Myocyte (in vitro differentiated cells): ENCODE results near the gene RPS21. TPM values are rescaled to one million over a fixed set of nuclear protein-coding genes. Genes with fewer than 3 reads are reported as not detected.
"Not testable (repeated sequence)": the region's sequence is repeated elsewhere in the genome, so short reads cannot be mapped to it uniquely, and the experiment has no call there.

Experiments
- DNase-seq: peaks from one replicate; pipeline ENCODE4 v3.0.0-alpha.2; 2012; ENCODE audit warnings: low read depth
- total RNA-seq: library from RNA; depleted of rRNA; stranded (reverse); fragments of >200 nt; gene quantifications from 2 replicates; pipeline ENCODE4 v1.2.3, GENCODE V29; 2014

RPS21 gene
- total RNA-seq, 1 donor from 2014 or later = 610 TPM

DNA sequence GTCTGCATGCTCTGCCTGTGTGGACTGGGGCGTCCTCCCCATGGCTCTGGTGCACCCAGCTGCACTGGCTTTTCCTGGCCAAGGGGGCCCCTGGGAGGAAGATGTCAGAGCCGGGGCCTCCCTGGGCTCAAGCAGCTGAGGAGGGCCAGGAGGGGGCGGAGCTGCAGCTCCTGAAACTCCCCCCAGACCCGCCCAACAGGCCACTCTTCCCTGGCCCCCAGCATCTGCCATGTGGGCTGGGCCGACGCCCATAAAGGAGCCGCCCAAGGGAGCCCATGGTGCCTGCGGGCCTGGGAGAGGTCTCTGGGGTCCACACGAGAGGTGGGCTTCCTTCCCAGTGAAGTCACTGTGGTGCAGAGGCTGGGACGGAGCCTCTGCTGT is 36.4 kb downstream of the RPS21 start:
- no peak for DNase-seq

DNA sequence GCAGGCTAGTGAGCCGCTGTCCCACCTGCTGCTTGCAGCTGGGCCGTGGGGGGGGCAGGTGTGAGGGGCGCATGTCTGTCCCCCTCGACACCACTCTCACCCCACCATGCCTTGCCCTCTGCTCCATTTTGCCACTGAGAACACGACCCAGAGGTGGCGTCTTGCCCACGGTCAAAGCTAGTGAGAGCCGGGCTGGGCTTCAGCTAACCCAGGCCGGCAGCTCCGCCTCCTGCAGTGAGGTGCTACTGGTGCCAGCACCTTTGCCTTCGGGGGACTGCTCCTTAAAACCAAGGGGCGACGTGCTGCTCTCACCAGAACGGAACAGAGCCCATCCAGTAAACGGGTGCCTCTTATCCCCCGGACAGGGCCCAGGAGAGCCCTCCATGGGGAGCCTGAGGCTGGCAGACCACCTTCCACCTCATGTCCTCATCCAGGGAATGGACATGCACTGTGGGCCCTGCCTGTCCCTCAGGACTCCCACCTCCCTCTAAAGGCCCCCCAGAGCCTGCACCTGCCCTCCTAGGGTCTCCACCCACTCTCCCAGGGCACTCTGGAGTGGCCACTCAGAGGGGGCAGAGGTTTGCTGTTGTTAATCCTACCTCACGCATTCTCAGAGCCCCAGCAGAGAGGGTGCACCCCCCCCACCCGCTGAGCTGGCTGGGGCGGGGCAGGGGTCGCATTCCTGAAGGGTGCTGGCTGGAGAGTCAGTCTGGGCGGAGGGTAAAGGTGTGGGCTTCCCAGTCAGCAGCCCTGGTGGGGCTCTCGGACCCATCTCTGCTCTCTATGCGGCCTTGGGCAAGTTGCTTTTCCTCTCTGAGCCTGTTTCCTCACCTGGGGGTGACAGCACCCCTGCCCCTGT is 37.6 kb downstream of the RPS21 start:
- DNase-seq = no peak

DNA sequence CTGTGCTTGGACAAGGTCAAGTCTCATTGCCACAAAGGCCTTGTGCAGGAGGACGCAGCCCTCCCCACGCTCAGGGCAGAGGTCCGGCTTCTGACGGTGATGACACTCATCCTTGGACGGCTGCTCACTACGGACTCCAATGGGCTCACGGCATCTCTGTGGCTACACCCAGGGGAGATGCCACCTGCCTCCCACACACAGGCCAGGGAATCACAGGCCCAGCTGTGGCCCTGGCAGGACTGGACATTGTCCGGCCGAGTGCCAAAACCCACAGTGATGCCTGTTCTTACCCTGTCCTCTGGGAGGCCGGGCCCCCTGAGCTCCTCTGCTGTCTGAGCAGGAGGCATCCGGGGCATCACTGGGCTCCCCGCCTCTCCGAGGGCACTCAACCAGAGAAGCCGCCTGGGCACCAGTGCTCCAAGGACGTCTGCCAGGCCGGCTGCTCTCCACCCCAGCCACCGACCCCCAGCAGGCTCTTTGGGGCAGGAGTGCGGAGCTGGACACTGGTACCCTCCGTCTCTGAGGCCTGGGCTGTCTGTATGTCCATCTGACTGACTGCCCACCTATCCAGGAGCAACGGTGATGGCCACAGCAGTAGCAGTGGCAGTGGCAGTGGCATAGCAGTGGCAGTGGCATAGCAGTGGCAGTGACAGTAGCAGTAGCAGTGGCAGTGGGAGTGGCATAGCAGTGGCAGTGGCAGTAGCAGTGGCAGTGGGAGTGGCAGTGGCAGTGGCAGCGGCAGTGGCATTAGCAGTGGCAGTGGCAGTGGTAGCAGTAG is 38.6 kb downstream of the RPS21 start:
- DNase-seq = peak; percentile 93

DNA sequence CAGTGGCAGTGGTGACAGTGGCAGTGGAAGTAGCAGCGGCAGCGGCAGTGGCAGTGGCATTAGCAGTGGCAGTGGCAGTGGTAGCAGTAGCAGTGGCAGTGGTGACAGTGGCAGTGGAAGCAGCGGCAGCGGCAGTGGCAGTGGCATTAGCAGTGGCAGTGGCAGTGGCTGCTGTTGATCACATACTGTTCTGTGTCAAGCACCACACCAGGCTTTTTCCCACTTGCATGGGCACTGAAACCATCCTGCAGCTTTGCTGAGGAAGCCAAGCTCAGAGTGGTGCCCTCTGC is 39.1 kb downstream of the RPS21 start:
- DNase-seq = not testable (repeated sequence)

DNA sequence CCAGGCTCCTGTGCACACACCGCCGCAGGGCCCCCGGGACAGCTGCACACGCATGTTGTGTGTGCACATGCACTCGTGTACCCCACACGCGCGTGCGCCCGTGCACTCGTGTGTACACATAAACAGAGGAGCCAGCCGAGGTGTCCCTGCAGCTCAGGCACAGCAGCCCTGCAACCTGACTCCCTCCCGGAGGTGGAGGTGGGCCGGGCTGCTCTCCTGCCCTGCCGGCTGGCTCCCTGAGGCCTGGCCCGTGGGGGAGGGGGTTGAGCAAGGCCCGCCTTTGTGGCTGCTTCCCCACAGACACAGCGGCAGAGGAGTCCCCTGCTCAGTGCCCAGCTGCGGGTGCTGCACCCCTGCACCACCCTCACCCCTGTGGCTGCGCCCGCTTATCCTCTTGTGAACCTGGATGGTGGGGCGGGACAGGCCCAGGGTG is 39.8 kb downstream of the RPS21 start:
- DNase-seq = no peak

DNA sequence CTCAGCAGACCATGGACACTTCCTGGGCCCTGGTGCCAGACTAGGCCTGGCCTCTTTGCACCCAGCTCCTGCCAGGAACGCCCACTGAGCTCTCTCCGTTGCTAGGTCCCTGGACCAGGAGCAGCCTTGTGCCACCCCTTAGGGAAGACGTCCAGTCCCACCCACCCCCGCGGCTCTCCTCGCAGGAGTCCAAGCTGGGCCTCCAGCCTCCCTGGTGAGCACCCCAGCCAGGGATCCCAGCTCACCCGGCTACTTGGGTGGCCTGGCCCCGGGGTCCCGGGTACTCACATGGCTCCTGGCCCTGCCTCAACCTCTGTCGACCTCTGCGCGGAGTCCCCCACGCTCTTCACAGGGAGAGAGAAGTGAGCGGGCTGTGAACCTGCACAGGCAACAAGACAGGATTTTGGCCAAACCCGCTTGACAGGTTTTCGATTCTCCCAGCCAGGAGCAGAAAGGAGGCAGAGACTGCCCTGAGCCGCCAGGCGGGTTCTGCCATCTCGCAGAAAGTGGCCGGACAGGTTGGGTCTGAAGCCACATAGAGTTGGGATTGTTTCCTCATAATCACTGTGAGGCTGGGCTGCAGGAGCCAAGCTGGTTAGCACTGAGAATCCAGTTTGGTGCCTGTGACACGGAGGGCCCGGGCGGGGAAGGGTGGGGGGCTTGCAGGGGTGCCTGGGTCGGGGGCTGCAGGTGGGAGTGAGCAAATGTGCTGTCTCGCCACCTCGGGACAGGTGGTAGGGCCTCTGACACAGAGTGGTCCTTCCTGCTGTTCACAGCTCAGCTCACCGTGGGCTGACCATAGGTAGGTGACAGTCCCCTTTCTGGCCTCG is 40.5 kb downstream of the RPS21 start, which contains the start of gene RBBP8NL:
Gene RBBP8NL (minus strand): TSS at position 368 of the 830 bp plus-strand sequence. CDS start 7,892 bp downstream, outside the sequence.
- no peak for DNase-seq

DNA sequence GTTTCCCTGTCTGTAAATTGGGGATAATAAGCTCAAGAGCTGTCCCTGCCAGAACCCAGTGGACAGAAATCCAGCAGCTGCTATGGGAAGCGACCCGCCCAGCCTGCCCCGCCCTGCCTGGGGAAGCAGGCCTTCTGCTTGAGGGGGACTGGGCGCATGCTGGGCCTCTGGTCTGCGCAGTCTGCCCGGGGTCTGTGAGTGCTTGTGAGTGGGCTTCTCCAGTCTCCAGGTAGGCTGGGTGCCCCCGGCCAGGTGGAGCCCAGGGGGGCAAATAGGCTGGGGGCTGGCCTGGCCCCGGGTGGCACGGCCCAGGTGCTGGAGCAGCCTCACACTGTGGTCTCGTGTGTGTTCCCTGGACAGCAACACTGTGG is 41.1 kb downstream of the RPS21 start:
- DNase-seq = peak; percentile 44

DNA sequence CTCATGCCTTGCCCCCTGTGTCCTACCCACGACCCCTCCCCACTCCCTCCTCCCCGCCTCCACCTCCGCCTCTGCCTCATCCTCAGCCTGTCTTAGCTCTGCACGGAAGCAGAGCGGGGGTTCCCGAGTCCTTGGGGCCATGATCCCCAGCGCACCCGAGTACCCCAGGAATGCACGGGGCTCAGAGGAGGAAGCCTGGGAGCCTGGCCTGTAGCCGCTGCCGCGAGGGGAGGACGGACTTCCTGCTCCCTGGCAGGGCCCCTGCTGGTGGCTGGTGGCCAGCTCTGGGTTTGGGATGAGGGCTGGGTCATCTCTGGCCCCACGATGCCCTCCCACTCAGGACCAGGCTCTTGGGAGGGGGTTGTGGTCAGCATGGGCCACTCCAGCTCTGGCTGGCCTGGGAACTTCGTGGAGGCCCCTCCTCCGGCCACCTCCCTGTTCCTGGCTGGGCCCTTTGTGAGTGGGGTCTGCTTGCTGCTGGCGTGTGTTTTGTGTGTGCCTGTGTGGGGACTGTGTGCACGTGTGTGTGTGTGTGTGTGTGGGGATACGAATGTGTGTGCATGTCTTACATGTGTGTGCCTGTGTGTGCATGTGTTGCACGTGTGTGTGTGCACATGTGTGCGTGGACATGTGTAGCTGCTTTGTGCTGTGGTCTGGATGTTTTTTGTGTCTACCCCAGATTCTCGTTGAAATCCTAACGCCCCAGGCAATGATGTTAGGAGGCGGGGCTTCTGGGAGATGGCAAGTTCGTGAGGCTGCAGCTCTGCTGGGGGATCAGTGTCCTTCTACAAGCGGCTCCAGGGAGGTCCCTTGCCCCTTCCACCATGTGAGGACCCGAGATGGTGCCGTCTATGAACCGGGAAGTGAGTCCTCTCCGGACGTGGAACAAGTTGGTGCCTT is 41.7 kb downstream of the RPS21 start:
- DNase-seq = no peak

DNA sequence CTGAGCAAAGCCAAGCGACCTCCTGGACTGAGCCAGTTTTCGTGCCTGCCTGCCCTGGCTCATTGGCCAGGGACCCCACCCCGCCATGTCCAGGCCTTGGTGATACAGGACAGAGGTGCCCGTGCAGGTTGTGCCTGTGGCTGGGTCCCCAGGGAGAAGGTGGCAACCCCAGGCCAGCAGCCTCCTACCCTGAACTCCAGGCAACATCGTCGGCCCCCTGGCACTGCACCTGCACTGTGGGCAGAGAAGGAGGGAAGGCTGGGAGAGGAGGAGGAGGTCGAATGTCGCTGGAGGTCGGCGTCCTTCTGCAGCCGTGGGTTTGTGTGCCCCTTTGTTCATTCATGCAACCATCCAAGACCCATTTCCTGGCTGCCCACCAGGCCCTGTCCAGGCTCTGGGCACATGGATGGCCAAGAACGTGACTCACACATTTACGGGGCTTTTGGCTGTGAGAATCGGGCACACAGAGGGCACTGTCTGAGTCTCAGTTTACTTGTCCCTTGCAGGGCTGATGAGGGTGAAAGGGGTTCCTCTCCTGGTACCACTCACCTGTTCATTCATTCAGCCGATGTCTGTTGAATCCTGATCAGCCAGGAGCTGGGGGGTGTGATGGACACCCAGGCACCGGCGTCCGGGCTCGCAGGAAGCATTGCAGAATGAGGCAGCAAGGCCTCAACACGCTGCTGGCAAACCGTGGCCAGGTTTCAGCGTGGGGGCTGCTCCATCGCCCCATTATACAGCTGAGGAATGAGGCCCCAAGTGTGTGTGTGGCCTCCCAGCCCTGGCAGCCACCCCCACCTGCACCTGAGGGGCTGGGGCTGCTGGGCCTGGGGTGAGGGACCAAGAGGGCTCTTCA is 42.8 kb downstream of the RPS21 start:
- no peak for DNase-seq

DNA sequence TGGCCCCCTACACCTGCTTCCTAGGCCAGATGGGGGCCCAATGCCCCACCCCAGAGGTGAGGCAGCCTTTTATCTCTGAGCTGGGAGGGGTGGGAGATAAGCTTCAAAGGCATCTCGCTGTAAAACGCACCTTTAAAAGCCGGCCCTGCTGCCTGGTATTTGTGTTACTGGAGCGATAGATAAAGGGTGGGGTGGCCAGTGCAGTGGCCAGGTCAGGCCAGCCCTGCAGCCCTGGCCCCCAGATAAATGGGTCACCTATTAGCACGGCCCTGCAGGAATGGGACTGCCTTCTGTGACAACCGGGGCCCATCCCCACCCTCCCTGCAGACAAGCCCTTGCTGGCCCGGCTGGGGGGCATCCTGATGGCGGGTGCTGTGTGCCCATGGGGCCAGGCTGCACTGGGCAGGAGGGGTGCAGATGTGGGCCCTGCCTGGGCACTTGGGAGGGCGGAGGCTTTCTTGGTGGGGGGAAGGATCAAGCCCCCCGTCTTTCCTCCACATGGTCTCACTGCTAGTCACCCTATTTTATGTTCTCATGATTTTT is 43.5 kb downstream of the RPS21 start:
- no peak for DNase-seq

DNA sequence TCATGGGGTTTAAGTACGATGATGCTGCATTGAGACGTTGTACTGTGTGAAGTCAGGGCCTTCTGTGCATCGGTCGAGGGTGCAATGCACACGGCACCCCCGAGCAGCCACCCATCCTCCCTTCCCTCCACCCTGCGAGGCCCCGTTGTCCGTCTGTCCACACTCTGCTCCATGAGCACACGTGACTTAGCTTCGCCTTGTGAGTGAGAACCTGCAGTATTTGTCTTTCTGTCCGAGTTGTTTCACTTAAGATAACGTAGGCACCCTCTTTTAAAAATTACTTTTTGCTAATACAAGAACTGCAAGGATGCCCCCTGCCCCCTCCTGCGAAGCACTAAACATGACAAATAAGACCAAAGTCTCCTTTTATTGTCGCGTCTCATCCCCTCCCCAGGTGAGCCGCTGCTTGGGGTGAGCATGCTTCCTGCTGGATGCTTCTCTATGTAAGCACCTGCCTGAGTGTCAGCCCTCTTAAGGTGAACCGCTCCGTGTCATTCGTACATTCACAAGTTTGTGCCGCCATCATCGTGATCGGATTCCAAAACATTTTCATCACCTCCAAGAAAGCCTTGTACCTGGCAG is 44.1 kb downstream of the RPS21 start:
- no peak for DNase-seq

DNA sequence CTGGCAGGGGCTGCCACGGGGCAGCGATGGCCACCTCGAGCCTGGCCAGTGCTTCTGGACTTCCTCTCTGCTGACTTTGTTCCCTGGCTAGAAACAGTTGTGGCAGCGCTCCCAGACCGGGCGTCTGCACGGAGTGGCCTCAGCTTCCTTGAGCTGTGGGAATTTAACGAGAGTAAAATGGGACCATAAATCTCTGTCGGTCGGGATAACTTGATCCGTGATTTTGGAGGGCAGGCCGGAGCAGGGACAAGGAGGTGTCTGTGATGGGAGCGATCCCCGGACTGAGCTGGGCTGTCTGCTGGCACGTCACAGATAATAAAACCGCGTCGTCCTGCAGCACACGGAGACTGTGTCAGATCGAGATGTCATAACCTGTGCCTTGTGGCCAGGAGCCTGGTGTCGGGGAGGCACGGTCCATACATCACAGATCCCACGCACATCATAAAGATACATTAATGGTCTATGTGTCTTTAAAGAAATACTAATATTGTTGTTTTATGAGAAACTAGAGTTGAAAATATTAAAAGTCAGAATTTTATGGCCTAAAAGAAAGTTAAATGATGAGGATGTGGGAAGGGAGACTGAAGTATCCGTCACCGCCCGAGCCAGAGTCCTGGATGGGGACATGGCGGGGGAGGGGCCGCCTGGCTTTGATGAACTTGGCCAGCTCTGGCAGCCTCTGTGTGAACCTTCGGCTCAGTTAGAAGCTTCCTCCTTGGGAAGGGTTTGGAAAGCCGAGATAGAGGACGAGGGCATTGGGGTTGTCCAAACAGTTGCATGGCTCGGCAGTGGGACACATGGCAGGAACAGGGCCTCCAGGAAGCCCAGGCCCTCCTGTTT is 47.0 kb downstream of the RPS21 start:
- DNase-seq = no peak

DNA sequence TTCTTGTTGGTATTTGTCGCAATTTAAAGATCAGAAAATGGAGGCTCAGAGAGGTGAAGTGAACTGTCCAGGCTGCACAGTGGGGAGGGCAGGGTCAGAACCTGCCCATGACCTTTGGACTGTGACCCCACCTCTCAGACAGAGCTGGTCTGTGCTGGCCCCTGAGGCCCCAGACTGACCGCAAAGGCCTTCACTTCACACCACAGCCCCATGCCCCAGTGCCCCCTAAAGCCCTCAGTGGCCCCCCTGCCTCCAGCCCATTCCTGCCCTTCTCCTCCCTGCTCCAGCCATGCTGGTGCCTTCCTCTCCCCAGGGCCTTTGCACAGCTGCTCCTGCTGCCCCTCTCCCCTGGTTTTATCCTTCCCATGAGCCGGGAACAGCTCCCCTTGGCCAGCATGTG is 49.8 kb downstream of the RPS21 start:
- DNase-seq = no peak

DNA sequence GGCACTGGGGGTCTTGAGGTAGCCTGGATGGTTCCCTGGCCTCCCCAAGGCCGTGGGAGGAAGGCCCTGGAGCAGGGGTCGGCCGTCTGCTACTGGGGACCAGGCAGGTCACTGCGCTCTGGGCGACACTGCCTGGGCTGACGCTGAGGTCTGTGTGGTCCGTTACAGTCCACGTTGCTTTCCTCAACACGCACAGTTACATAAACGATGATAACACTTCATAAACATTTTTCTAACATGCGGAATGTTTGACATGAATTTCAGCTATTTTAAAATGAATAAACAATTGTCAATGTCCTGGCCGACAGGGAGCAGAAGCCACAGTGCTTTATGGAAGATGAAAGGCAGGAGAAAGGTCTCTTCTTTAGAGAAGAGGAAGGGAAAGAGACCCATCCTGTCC is 50.6 kb downstream of the RPS21 start:
- no peak for DNase-seq

DNA sequence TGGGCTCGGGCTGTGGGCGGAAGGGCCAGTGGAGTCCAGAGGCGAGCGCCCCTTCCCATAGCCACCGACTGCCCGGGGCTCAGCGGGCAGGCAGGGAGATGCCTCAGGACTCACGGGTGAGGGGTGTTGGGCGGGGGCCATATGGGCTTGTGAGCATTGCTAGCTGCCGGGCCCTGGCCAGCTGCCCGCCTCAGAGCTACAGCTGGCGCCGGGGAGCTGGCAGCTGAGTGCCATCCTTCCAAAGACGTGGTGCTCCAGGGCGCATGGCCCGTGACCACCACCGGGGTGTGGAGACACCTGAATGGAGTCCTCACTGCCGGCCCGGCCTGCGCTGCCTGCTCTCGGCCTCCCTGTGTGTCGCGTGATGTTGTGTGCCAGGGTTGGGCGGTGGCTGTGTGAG is 51.0 kb downstream of the RPS21 start:
- DNase-seq = peak; percentile 74
